Body of pancreas (tissue), 4 donors: ENCODE results near the gene ABCG1.

Experiments
- CTCF ChIP-seq, 7 experiments: fragments of 450-650 bp in 4 of 7; fragments of 200-600 bp in 3 of 7; sonication (generic) in 3 of 7; IDR thresholded peaks; one replicate each; pipeline ENCODE4 v1.5.1; 2016 to 2019; ENCODE audit warnings: antibody characterized with exemption in 7 of 7
- POLR2A ChIP-seq, 3 donors: fragments of 450-650 bp; IDR thresholded peaks; one replicate each; pipeline ENCODE4 v1.6.1; 2016; ENCODE audit warnings: antibody characterized with exemption in 3 of 3, mild to moderate bottlenecking in 2 of 3

GRCh38 chr21:42238185-42238934 is 19.4 kb downstream of the ABCG1 start:
- TF ChIP-seq CTCF (IDR thresholded peaks at IDR 0.05) (no peak), POLR2A (IDR thresholded peaks at IDR 0.05) (no peak)
